GM12891 (cell line): ENCODE measurements around the gene AHI1. TPM values are rescaled to one million over a fixed set of nuclear protein-coding genes. Genes with fewer than 3 reads are reported as not detected.
A peak's percentile ranks its signal among the peaks of the same experiment; 100 is the strongest.

Experiments used
- DNase-seq: peaks from one replicate; pipeline ENCODE4 v3.0.0; 2011; ENCODE audit warnings: low spot score; ENCODE audit not compliant: insufficient read length
- FAIRE-seq: peaks from 2 replicates; lab custom pipeline; 2011; peaks lifted over from hg19 to GRCh38; lab: Jason Lieb, UNC
- PAX5 ChIP-seq: IDR thresholded peaks from 2 replicates; pipeline ENCODE4 v1.6.1; 2011; ENCODE audit warnings: low read length, moderate library complexity, mild to moderate bottlenecking; ENCODE audit not compliant: insufficient read depth, severe bottlenecking
- POLR2A ChIP-seq: IDR thresholded peaks from 2 replicates; pipeline ENCODE4 v1.6.1; 2011; ENCODE audit warnings: low read depth, low read length, control low read depth
- POLR2AphosphoS5 ChIP-seq: IDR thresholded peaks from 2 replicates; pipeline ENCODE4 v1.6.1; 2011; ENCODE audit warnings: low read depth, low read length, control low read depth
- POU2F2 ChIP-seq: IDR thresholded peaks from 2 replicates; pipeline ENCODE4 v1.6.1; 2011; ENCODE audit warnings: low read depth, mild to moderate bottlenecking, control low read depth, low read length, moderate library complexity
- SPI1 ChIP-seq: IDR thresholded peaks from 2 replicates; pipeline ENCODE4 v1.6.1; 2011; ENCODE audit warnings: low read depth, low read length, control low read depth
- TAF1 ChIP-seq: IDR thresholded peaks from 2 replicates; pipeline ENCODE4 v1.6.1; 2011; ENCODE audit warnings: low read depth, low read length, control low read depth
- polyA plus RNA-seq: library from polyadenylated mRNA; unstranded; fragments of >200 nt; gene quantifications from one replicate; pipeline ENCODE4 v1.2.1, GENCODE V29; 2012; ENCODE audit warnings: low read depth, missing spikeins, inconsistent platforms; ENCODE audit not compliant: missing spikeins

AHI1 gene
- polyA plus RNA-seq: 3.4 TPM

DNA sequence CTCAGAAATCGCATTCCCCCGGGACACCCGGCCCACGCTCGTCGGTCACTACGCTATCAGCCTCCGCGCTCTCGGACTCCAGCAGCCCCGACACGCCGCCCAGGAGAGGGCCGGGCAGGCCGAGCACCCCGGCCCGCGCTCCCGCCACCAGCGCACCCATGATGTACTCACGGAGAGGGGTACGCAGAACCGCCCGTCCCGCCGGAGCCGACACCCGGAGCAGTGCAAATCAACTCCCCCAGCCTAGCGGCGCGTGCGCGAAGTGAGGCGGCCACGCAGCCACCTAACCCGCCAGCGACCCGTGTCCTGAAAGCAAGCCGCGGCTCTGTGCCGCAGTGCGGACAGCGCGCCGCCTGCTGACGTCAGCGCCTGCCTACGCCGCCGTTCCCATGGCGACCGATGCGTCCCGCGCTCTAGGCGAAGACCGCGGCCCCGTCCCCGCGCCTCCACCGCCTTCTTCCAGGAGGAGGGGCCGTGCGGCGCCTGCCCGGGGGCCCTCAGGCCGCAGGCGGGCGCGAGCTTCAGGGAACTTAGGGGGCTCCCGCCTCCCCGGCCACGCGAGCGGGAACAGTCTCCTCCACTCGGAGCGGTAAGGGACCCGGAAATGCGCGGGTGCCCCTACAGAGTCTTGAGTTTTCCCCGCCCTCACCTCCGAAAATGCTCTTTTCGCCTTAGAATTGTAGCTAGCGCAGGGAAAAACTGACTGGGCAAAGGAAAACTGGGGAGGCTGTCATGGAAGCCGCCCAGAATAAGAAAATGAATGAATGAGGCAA is at the start of gene AHI1:
AHI1 (minus strand) TSS at position 329 of the 773 bp plus-strand sequence. CDS start 5,503 bp downstream, outside the sequence.
- FAIRE-seq (peak; percentile 95), DNase-seq (peak; percentile 73)
- TF ChIP-seq POU2F2 (no peak; the same call in none of the 2 replicates), PAX5 (peak; percentile 87), SPI1 (no peak), TAF1 (no peak), POLR2AphosphoS5 (peak; percentile 58; the same call in 1 of the 2 replicates), POLR2A (peak; percentile 37; the same call in 1 of the 2 replicates)

GRCh38 chr6:135546680-135547418 is 49.3 kb upstream of the AHI1 start:
- FAIRE-seq (no peak), DNase-seq (no peak)
- TF ChIP-seq POLR2AphosphoS5 (no peak), PAX5 (no peak), POLR2A (no peak), TAF1 (no peak), SPI1 (no peak), POU2F2 (no peak)

DNA sequence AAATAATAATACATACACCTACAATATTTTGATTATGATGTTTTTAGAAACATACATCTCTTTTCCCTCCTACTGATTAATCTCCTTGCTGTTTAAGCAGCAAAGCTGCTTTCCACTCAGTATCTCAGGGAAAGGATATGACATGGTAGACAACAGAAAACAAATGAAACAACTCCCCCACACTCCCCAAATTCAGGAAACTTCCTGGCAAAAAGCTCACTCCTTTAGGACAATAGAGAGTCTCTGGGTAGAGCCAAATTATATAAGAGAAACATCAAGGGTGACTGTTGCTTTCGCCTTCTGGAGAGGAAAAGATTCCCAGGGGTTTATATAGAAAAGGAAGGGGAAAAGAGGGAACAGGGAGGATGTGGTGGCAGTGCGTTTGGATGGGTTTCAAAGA is 48.7 kb upstream of the AHI1 start:
- DNase-seq: no peak
- TF ChIP-seq TAF1: no peak
- TF ChIP-seq PAX5: no peak
- TF ChIP-seq POLR2AphosphoS5: no peak
- no peak for TF ChIP-seq SPI1
- TF ChIP-seq POU2F2: no peak
- TF ChIP-seq POLR2A: no peak
- FAIRE-seq: no peak

GRCh38 chr6:135540207-135540840 is 42.8 kb upstream of the AHI1 start:
- TF ChIP-seq TAF1: no peak
- no peak for TF ChIP-seq POLR2AphosphoS5
- TF ChIP-seq POLR2A: no peak
- no peak for TF ChIP-seq POU2F2
- no peak for TF ChIP-seq PAX5
- peak; percentile 76 for TF ChIP-seq SPI1
- FAIRE-seq: no peak
- DNase-seq: no peak

DNA sequence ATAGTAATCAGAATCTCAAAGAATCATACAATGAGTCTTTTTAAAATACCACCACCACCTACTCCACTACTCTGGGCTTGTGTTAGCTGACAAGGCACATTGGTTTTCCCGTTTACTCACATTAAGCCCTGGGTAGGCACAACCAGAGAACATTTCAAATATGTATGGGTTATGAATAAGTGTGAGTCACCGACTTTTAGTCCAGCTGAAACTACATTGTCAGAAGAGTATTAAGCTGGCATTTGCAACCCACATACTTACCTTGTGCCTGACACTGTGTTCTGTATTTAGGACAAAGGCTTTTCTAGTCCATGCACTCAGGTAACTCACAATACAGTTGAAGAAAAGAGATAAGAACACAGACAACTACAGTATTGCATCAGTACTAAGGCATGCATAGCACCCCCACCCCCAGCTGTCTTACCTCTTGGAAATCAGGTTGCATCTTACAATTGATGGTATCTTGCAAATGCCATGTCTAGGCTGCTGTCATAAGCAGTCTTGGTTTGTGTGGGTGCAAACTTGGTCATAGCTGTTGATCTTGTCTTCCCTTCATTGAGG is 40.3 kb upstream of the AHI1 start:
- no peak for FAIRE-seq
- DNase-seq: no peak
- TF ChIP-seq TAF1 (no peak), SPI1 (no peak), PAX5 (no peak)

DNA sequence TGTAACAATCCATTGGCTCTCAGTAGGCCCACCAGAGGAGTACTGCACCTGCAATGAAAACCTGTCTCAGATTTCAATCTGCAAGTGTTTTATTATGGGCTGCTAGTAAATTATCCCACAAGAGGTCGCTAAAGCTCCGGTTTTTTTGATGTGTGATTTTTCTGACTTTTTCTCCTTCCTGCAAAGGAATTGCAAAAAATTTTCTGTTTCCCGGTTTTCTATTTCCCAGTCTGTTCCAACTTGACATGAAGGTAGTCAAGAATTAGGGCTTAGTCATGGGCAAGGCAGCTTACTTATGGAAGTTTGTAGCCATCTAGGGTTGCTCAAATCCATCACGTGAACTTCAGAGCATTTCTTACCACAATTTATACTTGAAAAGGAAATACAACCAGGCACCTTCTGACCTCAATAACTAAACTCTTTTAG is 38.5 kb upstream of the AHI1 start:
- FAIRE-seq (no peak), DNase-seq (no peak)
- TF ChIP-seq PAX5 (no peak), POU2F2 (no peak), POLR2A (no peak), TAF1 (no peak), SPI1 (no peak), POLR2AphosphoS5 (no peak)

GRCh38 chr6:135534773-135535380 is 37.3 kb upstream of the AHI1 start:
- FAIRE-seq: no peak
- no peak for DNase-seq
- TF ChIP-seq POU2F2: no peak
- TF ChIP-seq TAF1: no peak
- TF ChIP-seq POLR2AphosphoS5: no peak
- no peak for TF ChIP-seq SPI1
- TF ChIP-seq POLR2A: no peak
- no peak for TF ChIP-seq PAX5

GRCh38 chr6:135532559-135532958 is 35.0 kb upstream of the AHI1 start:
- DNase-seq (no peak), FAIRE-seq (no peak)
- TF ChIP-seq POLR2AphosphoS5 (no peak), TAF1 (no peak), POU2F2 (no peak), SPI1 (no peak), POLR2A (no peak), PAX5 (no peak)
